BE2C (cell line): ENCODE results near the gene AFTPH.

ENCODE experiments used
- DNase-seq: peaks from one replicate; pipeline ENCODE4 v3.0.0-alpha.2; 2020
- H3K27me3 ChIP-seq: fragments of 250-450 bp; sonication (Bioruptor Pico); 2 replicates; pipeline ENCODE4 v1.5.1; 2020; ENCODE audit warnings: mild to moderate bottlenecking
- H3K36me3 ChIP-seq: fragments of 250-450 bp; sonication (Bioruptor Pico); 2 replicates; pipeline ENCODE4 v1.5.1; 2020; ENCODE audit warnings: mild to moderate bottlenecking
- H3K4me1 ChIP-seq: fragments of 250-450 bp; sonication (Bioruptor Pico); 2 replicates; pipeline ENCODE4 v1.5.1; 2020
- H3K4me3 ChIP-seq: 2 replicates; pipeline ENCODE4 v1.5.1; 2011; ENCODE audit warnings: low read depth, low read length
- H3K9me3 ChIP-seq: fragments of 250-450 bp; sonication (Bioruptor Pico); 2 replicates; pipeline ENCODE4 v1.5.1; 2020
- TF ChIP-seq, protein P1 (sequence below): IDR thresholded peaks from 2 replicates; pipeline ENCODE4 v1.5.1; 2012; ENCODE audit warnings: mild to moderate bottlenecking, low read depth, low read length

AFTPH gene

DNA sequence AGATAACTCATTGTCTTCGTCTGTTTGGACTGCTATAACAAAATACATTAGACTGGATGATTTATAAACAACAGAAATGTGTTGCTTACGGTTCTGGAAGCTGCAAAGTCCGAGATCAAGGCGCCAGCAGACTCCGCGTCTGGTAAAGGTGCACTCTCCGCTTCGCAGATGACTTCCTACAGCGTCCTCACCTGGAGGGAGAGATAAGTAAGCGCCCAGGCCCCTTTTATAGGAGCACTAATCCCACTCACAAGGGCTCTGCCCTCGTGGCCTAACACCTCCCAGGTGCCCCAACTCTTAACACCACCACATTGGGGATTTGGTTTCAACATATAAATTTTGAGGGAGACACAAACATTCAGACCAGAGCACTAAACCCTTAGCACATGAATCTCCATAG lies 78.3 kb downstream of the AFTPH start:
- no peaks in the 10 kb centered on the region for H3K4me1 ChIP-seq
- TF ChIP-seq, protein P1, sequence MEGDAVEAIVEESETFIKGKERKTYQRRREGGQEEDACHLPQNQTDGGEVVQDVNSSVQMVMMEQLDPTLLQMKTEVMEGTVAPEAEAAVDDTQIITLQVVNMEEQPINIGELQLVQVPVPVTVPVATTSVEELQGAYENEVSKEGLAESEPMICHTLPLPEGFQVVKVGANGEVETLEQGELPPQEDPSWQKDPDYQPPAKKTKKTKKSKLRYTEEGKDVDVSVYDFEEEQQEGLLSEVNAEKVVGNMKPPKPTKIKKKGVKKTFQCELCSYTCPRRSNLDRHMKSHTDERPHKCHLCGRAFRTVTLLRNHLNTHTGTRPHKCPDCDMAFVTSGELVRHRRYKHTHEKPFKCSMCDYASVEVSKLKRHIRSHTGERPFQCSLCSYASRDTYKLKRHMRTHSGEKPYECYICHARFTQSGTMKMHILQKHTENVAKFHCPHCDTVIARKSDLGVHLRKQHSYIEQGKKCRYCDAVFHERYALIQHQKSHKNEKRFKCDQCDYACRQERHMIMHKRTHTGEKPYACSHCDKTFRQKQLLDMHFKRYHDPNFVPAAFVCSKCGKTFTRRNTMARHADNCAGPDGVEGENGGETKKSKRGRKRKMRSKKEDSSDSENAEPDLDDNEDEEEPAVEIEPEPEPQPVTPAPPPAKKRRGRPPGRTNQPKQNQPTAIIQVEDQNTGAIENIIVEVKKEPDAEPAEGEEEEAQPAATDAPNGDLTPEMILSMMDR, result no peak
- no peak overlapping the region for H3K4me3 ChIP-seq
- H3K36me3 ChIP-seq, result no peaks in the 10 kb centered on the region
- DNase-seq, result no peak
- no peaks in the 10 kb centered on the region for H3K27me3 ChIP-seq
- no peaks in the 10 kb centered on the region for H3K9me3 ChIP-seq

DNA sequence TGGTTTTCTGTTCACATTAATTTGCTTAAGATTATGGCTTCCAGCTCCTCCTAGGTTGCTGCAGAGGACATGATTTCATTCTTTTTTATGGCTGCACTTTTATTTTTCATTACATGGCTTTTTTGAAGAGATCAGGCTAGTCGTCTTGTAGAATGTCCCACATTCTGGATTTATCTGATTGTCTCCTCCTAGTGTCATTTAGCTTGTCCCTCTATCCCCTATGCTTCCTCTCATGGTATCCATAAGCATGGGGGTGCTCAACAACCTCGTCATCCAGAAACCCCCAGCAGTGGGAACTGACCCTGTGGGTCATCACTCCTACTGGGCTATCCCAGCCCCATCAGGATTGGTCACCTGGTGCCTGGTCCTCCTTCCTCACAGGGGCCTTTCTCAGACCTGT lies 80.0 kb downstream of the AFTPH start:
- Histone ChIP-seq H3K9me3 (no peaks in the 10 kb centered on the region), H3K27me3 (no peaks in the 10 kb centered on the region), H3K4me3 (no peak overlapping the region), H3K36me3 (no peaks in the 10 kb centered on the region), H3K4me1 (no peaks in the 10 kb centered on the region)
- DNase-seq, result no peak
- TF ChIP-seq, protein P1, result no peak

DNA sequence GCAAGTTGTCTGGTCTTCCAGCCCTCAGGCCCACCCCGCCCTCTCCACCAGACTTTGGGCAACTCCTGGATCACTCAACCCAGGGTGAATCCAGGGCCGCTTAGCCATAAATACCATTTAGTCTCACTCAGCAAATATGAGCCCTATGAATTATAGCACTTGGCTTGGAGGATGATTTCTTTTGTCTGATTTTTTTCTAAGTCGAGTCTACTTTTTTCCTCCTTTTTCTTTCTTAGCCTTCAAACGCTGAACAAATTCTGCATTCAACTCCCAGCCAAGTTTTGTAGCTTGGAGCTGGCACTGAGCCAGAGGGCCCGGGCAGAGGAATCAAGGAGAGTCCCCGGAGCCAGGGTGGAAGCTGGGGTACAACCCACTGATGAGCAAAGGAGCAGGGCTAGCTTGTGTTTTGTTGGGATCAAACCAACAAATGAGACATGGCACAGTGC lies 80.9 kb downstream of the AFTPH start:
- H3K4me1 ChIP-seq, result no peaks in the 10 kb centered on the region
- H3K4me3 ChIP-seq, result no peak overlapping the region
- H3K9me3 ChIP-seq, result no peaks in the 10 kb centered on the region
- DNase-seq, result no peak
- no peaks in the 10 kb centered on the region for H3K36me3 ChIP-seq
- H3K27me3 ChIP-seq, result no peaks in the 10 kb centered on the region
- TF ChIP-seq, protein P1, result no peak

DNA sequence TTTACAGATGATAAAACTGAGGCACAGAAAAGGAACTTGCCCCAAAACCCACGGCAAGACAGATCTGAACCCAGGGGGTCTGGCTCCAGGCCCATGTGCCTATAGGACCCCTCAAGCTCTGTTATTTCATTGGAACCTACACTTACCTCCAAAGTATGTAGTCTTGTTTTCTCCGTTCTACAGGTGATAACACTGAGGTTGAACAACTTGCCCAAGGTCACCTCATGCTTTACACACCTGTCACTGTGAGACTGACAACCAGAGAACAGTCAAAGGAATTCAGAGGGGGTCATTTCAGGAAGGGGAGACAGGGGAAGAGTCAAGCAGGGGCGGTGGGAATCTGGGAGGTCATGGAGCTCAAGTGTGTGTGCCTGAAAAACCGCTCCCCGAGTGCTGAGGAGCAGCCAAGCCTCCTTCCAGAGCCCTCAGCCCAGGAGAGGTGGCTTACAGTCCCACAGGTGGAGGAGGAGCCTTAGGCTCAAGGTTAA lies 81.9 kb downstream of the AFTPH start:
- DNase-seq, result no peak
- Histone ChIP-seq H3K4me1 (no peaks in the 10 kb centered on the region), H3K4me3 (no peak overlapping the region), H3K36me3 (no peaks in the 10 kb centered on the region), H3K9me3 (no peaks in the 10 kb centered on the region), H3K27me3 (no peaks in the 10 kb centered on the region)
- TF ChIP-seq, protein P1, result no peak

DNA sequence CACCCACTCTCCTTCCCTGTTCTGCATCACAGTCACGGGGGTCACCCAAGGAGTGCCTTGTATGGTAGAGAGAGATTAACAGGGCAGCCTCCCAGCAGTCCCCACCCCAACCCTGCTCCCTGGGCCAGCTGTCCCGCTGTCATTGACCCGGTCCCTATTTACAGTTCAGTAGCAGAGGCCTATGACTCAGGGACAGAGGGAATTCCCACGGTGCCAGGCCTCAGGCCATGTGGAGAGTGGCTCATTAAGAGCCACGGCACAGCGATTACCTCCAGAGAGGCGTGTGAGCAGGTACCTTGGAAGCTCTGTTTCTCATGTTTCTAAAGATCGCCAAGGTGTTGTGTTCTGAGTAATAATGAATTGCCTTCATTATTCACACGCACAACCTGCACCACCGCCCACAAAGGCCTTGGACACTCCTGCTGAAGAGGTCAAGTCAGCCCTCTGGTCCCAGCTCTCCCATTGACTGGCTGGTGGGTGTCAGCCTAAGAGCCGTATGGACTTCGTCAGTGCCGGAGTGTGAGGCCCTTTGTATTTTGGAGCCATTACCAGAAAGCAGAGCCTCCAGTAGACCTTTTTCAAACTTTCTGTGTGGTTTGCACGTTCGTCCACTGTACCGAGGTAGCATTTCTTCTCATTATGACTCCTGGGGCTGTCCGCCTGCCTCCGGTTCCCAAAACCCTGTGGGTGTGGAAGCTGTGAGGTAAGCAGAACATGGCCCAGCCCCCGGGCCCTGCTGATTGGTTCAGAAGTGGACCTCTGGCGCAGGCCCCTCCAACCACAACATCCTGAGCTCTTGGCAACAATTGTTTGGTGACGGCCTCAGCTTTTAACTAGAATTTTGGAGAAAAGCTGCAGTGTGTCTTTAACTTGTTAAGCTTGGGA lies 82.6 kb downstream of the AFTPH start:
- TF ChIP-seq, protein P1, result no peak
- Histone ChIP-seq H3K4me3 (no peak overlapping the region), H3K9me3 (no peaks in the 10 kb centered on the region), H3K27me3 (no peaks in the 10 kb centered on the region), H3K4me1 (no peaks in the 10 kb centered on the region), H3K36me3 (no peaks in the 10 kb centered on the region)
- DNase-seq, result no peak
